ENCODE measurements around the gene MYMX.
"Not testable (repeated sequence)": the region's sequence is repeated elsewhere in the genome, so short reads cannot be mapped to it uniquely, and the experiment has no call there.

MYMX gene

GRCh38 chr6:44186635-44187025 is 30.1 kb upstream of the MYMX start:
- DNase-seq (ENCODE audit: low spot score), result no peak

- no peak for DNase-seq (ENCODE audit: low spot score)
These were observed 27.9 kb upstream of the MYMX start for GRCh38 chr6:44188819-44189218.

DNA sequence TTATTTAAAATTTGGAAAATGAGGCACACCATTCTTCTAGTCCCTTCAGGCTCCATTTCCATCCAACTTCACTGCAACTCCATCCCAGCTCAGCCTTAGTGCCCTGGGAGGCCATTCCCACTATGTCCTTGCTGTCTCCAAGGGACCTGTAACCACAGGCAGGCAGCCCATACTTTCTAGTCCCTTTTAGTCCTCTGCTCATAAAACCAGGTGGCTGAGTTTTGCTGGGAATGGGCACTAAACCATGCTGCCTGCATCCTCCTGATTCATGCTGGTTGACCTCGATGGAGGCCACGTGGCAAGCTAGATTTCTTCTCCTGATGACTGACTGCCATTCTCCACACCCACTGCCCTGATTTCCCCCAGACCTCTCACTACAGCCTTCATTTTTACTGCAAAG is 27.5 kb upstream of the MYMX start:
- DNase-seq (ENCODE audit: low spot score), result no peak

DNA sequence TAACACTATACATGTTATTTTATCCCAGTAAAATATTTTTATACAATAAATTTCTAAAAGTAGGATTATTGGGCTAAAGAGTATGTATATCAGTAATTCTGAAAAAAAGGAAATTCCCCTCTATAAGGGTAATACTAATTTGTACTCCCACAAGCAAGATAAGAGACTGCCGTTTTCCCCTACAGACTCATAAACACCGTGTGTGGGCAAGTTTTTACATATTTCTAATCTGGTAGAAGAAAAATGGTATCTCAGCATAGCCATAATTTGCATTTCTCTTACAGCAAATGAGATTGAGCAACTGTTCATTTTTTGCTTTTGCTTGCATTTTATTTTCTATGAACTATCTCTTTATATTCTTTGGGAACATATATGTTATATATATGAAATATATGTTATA is 26.0 kb upstream of the MYMX start:
- no peak for DNase-seq (ENCODE audit: low spot score)

DNA sequence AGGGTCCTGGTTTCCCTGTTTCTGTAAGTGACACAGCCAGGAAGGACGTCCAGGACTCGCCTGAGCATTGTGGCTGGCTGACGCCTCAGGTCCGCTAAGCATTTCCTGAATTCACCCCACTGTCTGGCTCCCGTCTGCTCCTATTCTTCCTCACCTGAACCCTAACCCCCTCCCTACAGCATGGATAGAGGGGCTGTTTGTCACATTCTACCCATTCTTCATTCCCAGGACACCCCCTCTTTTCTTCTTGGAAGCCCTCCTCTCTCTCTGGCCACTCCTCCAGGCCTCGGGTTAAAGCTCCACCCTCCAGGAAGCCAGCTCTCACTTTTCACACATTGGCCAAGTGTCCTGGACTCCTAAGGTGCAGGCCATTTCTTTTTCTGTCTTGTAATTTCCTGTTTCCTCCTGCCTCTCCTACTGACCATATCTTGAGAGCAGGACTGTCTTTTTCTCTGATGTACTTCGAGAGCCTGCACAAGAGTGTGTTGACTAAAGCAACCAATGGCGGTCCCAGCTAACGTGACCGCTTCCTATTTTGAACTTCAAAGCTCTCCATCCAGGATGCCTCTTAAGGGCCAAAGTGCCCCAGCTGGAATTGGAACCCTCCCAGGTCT is 24.2 kb upstream of the MYMX start:
- DNase-seq (ENCODE audit: low spot score), result no peak

- no peak for DNase-seq (ENCODE audit: low spot score)
These were observed 23.3 kb upstream of the MYMX start for GRCh38 chr6:44193307-44193910.

- no peak for DNase-seq (ENCODE audit: low spot score)
These were observed 22.4 kb upstream of the MYMX start for GRCh38 chr6:44194326-44194725.

DNA sequence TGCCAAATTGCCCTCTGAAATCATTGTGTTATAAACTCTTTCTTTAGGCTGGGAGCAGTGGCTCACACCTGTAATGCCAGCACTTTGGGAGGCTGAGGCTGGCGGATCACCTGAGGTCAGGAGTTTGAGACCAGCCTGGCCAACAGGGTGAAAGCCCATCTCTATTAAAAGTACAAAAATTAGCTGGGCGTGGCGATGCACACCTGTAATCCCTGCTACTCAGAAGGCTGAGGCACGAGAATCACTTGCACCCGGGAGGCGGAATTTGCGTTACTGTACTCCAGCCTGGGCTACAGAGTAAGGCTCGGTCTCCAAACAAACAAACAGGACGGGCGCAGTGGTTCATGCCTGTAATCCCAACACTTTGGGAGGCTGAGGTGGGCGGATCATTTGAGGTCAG is 20.4 kb upstream of the MYMX start:
- not testable (repeated sequence) for DNase-seq (ENCODE audit: low spot score)

GRCh38 chr6:44198684-44199083 is 18.0 kb upstream of the MYMX start:
- DNase-seq (ENCODE audit: low spot score), result no peak

DNA sequence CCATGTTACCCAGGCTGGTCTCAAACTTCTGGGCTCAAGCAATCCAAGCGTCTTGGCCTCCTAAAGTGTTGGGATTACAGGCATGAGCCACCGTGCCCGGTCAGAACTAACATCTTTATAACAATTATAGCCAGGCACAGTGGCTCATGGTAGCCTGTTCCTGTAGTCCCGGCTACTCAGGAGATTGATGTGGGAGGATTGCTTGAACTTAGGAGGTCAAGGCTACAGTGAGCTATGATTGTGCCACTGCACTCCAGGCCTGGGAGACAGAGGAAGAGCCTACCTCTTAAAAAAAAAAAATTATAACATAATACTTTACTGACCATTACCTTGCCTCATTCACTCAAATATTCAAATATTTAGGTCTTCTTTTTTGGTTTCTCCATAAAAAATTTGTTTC is 16.8 kb upstream of the MYMX start:
- DNase-seq (ENCODE audit: low spot score), result no peak

DNA sequence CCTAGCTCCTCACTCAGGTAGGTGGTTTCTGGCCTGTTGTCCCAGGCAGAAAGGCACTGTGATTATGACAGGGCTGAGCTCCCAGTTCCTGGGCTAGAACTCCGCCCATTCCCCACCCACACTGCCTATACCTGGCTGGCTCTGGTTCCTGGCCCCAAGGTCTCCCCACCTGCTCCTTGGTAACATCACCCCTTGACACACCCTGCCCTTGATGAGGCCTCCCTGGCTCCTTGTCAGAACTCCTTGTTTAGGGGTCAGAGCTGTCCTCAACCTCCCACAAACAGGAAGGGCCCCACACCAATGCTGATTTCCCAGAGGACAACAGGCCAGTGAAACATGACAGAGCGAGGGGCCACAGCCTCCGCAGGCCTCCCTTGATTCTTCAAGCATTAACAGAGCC is 15.5 kb upstream of the MYMX start:
- DNase-seq (ENCODE audit: low spot score), result no peak

DNA sequence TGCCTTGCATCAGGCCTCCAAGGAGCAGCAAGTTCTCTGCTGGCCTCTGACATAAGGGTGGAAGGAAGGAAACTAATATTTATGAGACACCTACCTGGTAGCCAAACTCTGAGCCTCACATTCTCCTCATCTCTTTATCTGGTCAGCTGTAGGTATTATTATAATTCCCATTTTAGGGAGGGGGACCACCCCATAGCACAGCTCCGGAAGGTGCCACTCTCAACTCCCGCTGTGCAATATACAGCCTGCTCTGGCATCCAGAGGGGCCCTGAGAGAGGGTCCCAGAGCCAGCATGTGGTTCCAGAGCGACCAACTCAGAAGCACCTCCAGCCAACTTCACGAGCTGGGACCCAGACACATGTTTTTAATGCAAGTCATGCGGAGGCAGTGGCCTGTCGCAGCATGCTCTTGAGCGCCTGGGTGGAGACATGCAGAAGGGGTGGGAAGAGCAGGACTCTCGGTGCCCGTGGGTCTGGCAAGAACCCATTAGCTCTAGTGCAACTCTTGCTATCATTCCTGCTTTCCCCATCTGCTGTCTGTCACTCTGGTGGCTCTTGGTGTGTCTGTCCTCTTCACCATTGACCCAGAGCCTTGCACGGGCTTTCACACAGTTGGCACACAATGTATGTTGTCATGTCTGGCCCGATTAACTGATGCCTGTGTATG is 15.0 kb upstream of the MYMX start:
- DNase-seq (ENCODE audit: low spot score), result no peak

DNA sequence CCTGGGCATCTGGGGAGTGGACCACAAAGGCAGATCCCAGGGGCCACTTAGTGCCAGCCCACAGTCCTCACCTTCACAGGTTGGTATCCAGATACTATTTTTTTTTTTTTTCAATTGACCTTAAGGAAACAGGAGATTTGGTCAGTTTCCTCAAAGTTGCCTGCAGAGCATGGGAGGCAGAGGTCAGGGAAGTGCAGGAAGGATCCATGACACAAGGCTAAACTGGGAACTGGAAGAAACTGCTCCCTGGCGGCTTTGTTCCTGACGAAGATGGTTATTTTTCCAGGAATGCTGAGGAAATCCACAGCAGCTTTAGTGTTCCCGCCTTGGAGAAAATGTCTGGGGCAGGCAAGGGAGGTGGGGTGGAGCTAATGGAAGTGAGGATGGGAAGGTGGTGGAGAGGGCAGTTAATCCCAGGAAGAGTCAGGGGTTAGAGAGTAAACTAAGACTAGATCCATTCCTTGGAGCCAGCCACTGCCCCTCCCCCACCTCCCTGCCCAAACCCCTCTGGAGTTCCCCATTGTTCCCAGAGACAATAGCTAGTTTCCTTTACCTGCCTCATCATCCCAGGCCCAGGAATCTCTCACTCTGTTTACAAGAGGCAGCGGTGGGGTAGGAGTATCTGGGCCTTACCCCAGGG is 14.3 kb upstream of the MYMX start:
- no peak for DNase-seq (ENCODE audit: low spot score)

GRCh38 chr6:44202972-44203750 is 13.6 kb upstream of the MYMX start:
- DNase-seq (ENCODE audit: low spot score), result no peak

- no peak for DNase-seq (ENCODE audit: low spot score)
These were observed 12.8 kb upstream of the MYMX start for GRCh38 chr6:44203955-44204354.

DNA sequence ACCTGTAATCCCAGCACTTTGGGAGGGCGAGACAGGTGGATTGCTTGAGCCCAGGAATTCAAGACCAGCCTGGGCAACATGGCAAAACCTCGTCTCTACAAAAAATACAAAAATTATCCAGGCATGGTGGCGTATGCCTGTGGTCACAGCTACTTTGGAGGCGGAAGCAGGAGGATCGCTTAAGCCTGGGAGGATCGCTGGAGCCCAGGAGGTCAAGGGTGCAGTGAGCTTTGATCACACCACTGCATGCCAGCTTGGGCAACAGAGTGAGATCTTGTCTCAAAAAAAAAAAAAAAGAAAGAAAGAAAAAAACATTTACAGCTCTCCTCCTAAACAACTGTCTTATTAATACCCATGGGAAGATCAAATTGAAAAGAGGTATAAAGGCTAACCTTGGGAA is 8.8 kb upstream of the MYMX start:
- no peak for DNase-seq (ENCODE audit: low spot score)

DNA sequence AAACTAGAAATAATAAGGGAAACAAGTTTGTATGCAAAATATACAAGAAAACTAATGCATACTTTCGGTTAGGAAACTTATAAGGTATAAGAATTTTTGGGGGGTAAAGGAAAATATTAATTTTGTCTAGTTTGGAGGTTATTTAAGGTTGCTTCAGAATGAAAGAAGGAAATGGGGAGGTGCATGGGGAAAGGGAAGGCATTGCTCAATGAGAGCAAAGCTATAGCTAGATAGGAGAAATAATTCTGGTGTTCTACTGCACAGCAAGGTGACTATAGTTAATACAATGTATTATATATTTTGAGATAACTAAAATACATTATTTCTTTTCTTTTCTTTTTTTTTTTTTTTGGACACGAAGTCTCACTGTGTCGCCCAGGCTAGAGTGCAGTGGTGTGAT is 5.4 kb upstream of the MYMX start:
- DNase-seq (ENCODE audit: low spot score), result no peak

GRCh38 chr6:44214307-44214706 is 2.4 kb upstream of the MYMX start:
- DNase-seq (ENCODE audit: low spot score), result no peak

- no peak for DNase-seq (ENCODE audit: low spot score)
These were observed 812 bp downstream of the MYMX start for GRCh38 chr6:44217332-44218143.

- peak; percentile 84 for DNase-seq (ENCODE audit: low spot score)
These were observed 2.5 kb downstream of the MYMX start for GRCh38 chr6:44219053-44219814.
